GM21717 (cell line): Measurements from ENCODE around the gene TBC1D20.
"Not testable (repeated sequence)": the region's sequence is repeated elsewhere in the genome, so short reads cannot be mapped to it uniquely, and the experiment has no call there.

Source experiments
- ATAC-seq: cut with Tn5 transposase; IDR thresholded peaks from one replicate; pipeline ENCODE4 v1.9.1; 2021; ENCODE audit warnings: mild to moderate bottlenecking, moderate library complexity; ENCODE audit not compliant: unreplicated experiment

TBC1D20 gene

GRCh38 chr20:462199-462991 is at the start of gene TBC1D20:
TSS of gene TBC1D20 (minus strand) at chr20:462533. CDS start at chr20:462405, 128 bp downstream.
- peak; percentile 87 for ATAC-seq

- ATAC-seq: not testable (repeated sequence)
Observed at GRCh38 chr20:510328-511057, 48.2 kb upstream of the TBC1D20 start.

GRCh38 chr20:508364-508787 is 46.0 kb upstream of the TBC1D20 start:
- not testable (repeated sequence) for ATAC-seq

GRCh38 chr20:507761-508332 is 45.5 kb upstream of the TBC1D20 start:
- ATAC-seq: no peak

- ATAC-seq: no peak
Observed at GRCh38 chr20:507006-507758, 44.8 kb upstream of the TBC1D20 start.

- ATAC-seq: no peak
Observed at GRCh38 chr20:504632-505075, 42.3 kb upstream of the TBC1D20 start.

GRCh38 chr20:503048-503737 is 40.9 kb upstream of the TBC1D20 start:
- no peak for ATAC-seq

GRCh38 chr20:497979-498378 is 35.6 kb upstream of the TBC1D20 start:
- no peak for ATAC-seq

- ATAC-seq: no peak
Observed at GRCh38 chr20:496126-496696, 33.9 kb upstream of the TBC1D20 start.

- ATAC-seq: no peak
Observed at GRCh38 chr20:492159-492558, 29.8 kb upstream of the TBC1D20 start.

GRCh38 chr20:487655-488054 is 25.3 kb upstream of the TBC1D20 start:
- ATAC-seq: no peak

GRCh38 chr20:483815-484644 is 21.7 kb upstream of the TBC1D20 start:
- no peak for ATAC-seq

- ATAC-seq: no peak
Observed at GRCh38 chr20:481167-481566, 18.8 kb upstream of the TBC1D20 start.

GRCh38 chr20:480044-480443 is 17.7 kb upstream of the TBC1D20 start:
- no peak for ATAC-seq

GRCh38 chr20:479487-479886 is 17.2 kb upstream of the TBC1D20 start:
- no peak for ATAC-seq

- ATAC-seq: no peak
Observed at GRCh38 chr20:478949-479429, 16.7 kb upstream of the TBC1D20 start.

- no peak for ATAC-seq
Observed at GRCh38 chr20:478010-478948, 15.9 kb upstream of the TBC1D20 start.
